Adrenal gland (tissue), 5 donors: ENCODE results near the gene TMEM185A.

Experiments used
- POLR2A ChIP-seq, 2 donors: fragments of 450-650 bp; IDR thresholded peaks; one replicate each; pipeline ENCODE4 v1.6.1; 2017; ENCODE audit warnings: antibody characterized with exemption in 2 of 2, mild to moderate bottlenecking in 2 of 2, moderate library complexity in 1 of 2
- TF ChIP-seq, protein P1 (sequence below), 6 experiments: fragments of 450-650 bp in 4 of 6; fragments of 200-600 bp in 2 of 6; sonication (generic) in 1 of 6; IDR thresholded peaks; 1 replicate in 5 of 6; 2 replicates in 1 of 6; pipeline versions ENCODE4 v1.5.1 to v1.8.0; 2016 to 2021; ENCODE audit warnings: antibody characterized with exemption in 6 of 6, mild to moderate bottlenecking in 2 of 6, moderate library complexity in 1 of 6
- donor health status: DM: no; HTN: no; CAD: no.

DNA sequence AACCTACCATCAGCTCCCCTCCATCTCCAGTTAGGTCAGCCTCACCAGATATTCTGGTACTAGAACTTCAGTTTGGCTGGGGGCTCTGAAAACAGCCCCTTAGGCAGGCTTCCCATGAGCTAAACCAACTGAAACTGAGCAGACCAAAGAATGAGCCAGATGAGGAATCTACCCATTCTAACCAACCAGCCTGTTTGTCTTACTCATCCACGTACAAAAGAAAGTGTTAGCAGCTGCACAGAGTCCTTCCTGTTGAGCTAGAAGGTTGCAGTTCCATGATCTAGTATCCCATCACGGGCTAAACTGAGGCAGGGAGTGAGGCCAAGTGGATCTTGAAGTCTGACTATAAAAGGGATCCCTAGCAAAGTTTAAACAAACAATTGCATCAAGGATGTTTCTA, 61.8 kb downstream of the TMEM185A start:
- TF ChIP-seq, protein P1, sequence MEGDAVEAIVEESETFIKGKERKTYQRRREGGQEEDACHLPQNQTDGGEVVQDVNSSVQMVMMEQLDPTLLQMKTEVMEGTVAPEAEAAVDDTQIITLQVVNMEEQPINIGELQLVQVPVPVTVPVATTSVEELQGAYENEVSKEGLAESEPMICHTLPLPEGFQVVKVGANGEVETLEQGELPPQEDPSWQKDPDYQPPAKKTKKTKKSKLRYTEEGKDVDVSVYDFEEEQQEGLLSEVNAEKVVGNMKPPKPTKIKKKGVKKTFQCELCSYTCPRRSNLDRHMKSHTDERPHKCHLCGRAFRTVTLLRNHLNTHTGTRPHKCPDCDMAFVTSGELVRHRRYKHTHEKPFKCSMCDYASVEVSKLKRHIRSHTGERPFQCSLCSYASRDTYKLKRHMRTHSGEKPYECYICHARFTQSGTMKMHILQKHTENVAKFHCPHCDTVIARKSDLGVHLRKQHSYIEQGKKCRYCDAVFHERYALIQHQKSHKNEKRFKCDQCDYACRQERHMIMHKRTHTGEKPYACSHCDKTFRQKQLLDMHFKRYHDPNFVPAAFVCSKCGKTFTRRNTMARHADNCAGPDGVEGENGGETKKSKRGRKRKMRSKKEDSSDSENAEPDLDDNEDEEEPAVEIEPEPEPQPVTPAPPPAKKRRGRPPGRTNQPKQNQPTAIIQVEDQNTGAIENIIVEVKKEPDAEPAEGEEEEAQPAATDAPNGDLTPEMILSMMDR (IDR thresholded peaks at IDR 0.05): no peak
- TF ChIP-seq POLR2A (IDR thresholded peaks at IDR 0.05): no peak
